ENCODE results near the gene FLACC1.

FLACC1 gene

GRCh38 chr2:201249889-201250288, 107.3 kb downstream of the FLACC1 start:
- no peak for DNase-seq

- no peak for DNase-seq
These were observed 108.8 kb downstream of the FLACC1 start for GRCh38 chr2:201248288-201248844.

DNA sequence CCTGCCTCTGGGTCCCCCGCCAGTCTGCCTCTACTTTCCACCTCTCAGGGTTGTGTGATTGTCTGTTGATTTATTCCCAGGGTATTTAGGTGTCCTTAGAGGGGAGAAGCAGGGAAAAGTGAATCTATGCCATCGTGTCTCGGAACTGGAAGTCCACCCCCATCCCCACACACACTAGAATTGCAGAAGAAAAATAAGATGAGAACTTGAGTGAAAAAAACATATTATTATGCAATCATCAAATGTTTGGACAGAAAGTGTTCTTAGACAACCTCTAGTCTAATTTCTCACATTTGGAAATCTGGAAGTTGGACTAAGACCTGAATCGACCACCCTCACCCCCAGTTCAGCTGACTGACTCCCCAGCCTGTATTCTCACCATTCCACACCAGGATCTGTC, 110.9 kb downstream of the FLACC1 start:
- DNase-seq = no peak

- no peak for DNase-seq
These were observed 112.3 kb downstream of the FLACC1 start for GRCh38 chr2:201244829-201245228.

DNA sequence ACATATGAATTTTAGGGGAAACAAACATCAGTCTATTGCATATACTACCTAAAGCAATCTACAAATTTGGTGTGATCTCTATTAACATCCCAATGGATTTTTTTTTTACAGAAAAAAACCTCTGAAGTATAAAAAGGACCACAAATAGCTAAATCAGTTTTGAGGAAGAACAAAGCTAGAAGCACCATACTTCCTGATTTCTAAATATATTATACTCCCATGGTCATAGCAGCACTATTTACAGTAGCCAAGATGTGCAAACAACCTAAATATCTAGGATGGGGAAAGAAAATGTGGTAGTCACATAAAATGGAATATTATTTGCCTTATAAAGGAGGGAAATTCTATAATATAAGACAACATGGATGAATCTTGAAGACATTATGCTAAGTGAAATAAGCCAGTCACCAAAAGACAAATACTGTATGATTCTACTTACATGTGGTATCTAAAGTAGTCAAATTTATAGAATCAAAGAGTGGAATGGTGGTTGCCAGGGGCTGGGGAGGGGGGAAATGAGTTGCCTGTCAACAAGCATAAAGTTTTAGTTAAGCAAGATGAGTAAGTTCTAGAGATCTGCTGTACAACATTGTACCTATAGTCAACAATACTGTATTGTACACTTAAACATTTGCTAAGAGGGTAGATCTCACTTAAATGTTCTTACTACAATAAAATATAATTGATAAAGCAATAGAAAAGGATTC, 114.4 kb downstream of the FLACC1 start:
- no peak for DNase-seq

DNA sequence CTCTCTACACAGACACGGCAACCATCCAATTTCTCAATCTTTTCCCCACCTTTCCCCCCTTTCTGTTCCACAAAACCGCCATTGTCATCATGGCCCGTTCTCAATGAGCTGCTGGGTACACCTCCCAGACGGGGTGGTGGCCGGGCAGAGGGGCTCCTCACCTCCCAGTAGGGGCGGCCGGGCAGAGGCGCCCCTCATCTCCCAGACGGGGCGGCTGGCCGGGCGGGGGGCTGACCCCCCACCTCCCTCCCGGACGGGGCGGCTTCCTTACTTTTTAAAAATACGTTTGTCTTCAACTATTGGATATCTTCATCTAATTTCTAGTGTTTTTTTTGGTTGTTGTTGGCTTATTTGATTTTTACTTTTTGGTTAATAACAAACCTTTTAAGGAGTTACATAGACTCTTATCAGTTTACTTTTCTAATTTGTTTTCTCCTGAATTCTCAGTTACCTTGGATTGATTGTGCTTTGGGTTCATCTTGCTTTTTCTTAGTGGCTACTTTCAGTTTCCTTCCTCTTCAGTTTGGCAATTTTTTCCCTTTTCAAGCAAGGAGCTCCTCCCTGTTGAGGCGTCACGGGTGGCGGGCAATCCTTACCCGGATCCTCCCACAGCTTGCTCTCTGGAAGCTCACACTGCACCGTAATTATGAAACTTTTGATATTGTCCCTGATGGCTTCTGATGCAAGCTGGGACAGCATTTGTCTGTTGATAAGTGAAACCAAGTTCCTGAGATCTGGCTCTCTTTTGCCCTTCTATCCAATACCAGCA, 117.8 kb downstream of the FLACC1 start:
- peak; percentile 56 for DNase-seq

Measured in CD4-positive, alpha-beta T cell treated with Interferon gamma for 1 hour (primary cell).